Measurements from ENCODE around the gene ZBTB38.

ZBTB38 gene

GRCh38 chr3:141367038-141367730, 1.1 kb upstream of the ZBTB38 start:
- no peak for FAIRE-seq

- no peak for FAIRE-seq
These were observed 856 bp downstream of the ZBTB38 start for GRCh38 chr3:141368925-141369794.

GRCh38 chr3:141370065-141370533, 1.8 kb downstream of the ZBTB38 start:
- FAIRE-seq = no peak

GRCh38 chr3:141371882-141372281, 3.6 kb downstream of the ZBTB38 start:
- FAIRE-seq = no peak

GRCh38 chr3:141372656-141373055, 4.4 kb downstream of the ZBTB38 start:
- FAIRE-seq = no peak

GRCh38 chr3:141373232-141373631, 4.9 kb downstream of the ZBTB38 start:
- no peak for FAIRE-seq

GRCh38 chr3:141373768-141374526, 5.6 kb downstream of the ZBTB38 start:
- no peak for FAIRE-seq

GRCh38 chr3:141375381-141376301, 7.3 kb downstream of the ZBTB38 start:
- FAIRE-seq = no peak

GRCh38 chr3:141377377-141377776, 9.1 kb downstream of the ZBTB38 start:
- no peak for FAIRE-seq

- FAIRE-seq = no peak
These were observed 10.3 kb downstream of the ZBTB38 start for GRCh38 chr3:141378556-141378955.

GRCh38 chr3:141379250-141379966, 11.1 kb downstream of the ZBTB38 start:
- no peak for FAIRE-seq

- no peak for FAIRE-seq
These were observed 12.0 kb downstream of the ZBTB38 start for GRCh38 chr3:141380279-141380678.

GRCh38 chr3:141380987-141381386, 12.7 kb downstream of the ZBTB38 start:
- no peak for FAIRE-seq

- no peak for FAIRE-seq
These were observed 14.3 kb downstream of the ZBTB38 start for GRCh38 chr3:141382571-141382970.

- FAIRE-seq = no peak
These were observed 15.3 kb downstream of the ZBTB38 start for GRCh38 chr3:141383555-141384129.

GRCh38 chr3:141384157-141384556, 15.9 kb downstream of the ZBTB38 start:
- no peak for FAIRE-seq

GRCh38 chr3:141384575-141384974, 16.3 kb downstream of the ZBTB38 start:
- FAIRE-seq = no peak

GRCh38 chr3:141385406-141386125, 17.3 kb downstream of the ZBTB38 start:
- no peak for FAIRE-seq

GRCh38 chr3:141386126-141386488, 17.8 kb downstream of the ZBTB38 start:
- no peak for FAIRE-seq

GRCh38 chr3:141386611-141387111, 18.4 kb downstream of the ZBTB38 start:
- FAIRE-seq = no peak

Measured in colon (tissue), 2 donors.